Fibroblast of lung (primary cell): Measurements from ENCODE around the gene MEX3A. TPM values are rescaled to one million over a fixed set of nuclear protein-coding genes. Genes with fewer than 3 reads are reported as not detected.

ENCODE experiments used
- DNase-seq, 2 donors: peaks; one replicate each; pipeline versions ENCODE4 v3.0.0 to v3.0.0-alpha.2; 2010; ENCODE audit warnings: low read depth in 2 of 2
- H2AFZ ChIP-seq: 2 replicates; pipeline ENCODE4 v1.5.1; 2012; ENCODE audit warnings: low read length, control low read depth, inconsistent platforms
- H3K27ac ChIP-seq: 2 replicates; pipeline ENCODE4 v1.5.1; 2011; ENCODE audit warnings: low read length, control low read depth; ENCODE audit not compliant: insufficient read depth
- H3K27me3 ChIP-seq: 2 replicates; pipeline ENCODE4 v1.5.1; 2011; ENCODE audit warnings: mild to moderate bottlenecking, low read length; ENCODE audit not compliant: control insufficient read depth, insufficient read depth
- H3K36me3 ChIP-seq: 2 replicates; pipeline ENCODE4 v1.5.1; 2011; ENCODE audit warnings: low read length; ENCODE audit not compliant: control insufficient read depth, insufficient read depth
- H3K4me1 ChIP-seq: 2 replicates; pipeline ENCODE4 v1.5.1; 2011; ENCODE audit warnings: low read length; ENCODE audit not compliant: control insufficient read depth, insufficient read depth; ENCODE audit errors: extremely low read depth
- H3K4me2 ChIP-seq: 2 replicates; pipeline ENCODE4 v1.5.1; 2011; ENCODE audit warnings: low read length, control low read depth; ENCODE audit not compliant: insufficient read depth; ENCODE audit errors: extremely low read depth
- H3K4me3 ChIP-seq, 4 experiments: fragments of 200-600 bp in 1 of 4; sonication (generic) in 1 of 4; replicated peaks in 1 of 4; 2 replicates each; pipeline ENCODE4 v1.5.1; 2011 to 2016; ENCODE audit warnings: low read length in 4 of 4, low read depth in 3 of 4, mild to moderate bottlenecking in 3 of 4, control low read depth in 2 of 4, inconsistent platforms in 1 of 4, mixed read lengths in 1 of 4; ENCODE audit not compliant: insufficient read depth in 1 of 4; ENCODE audit errors: control extremely low read depth in 1 of 4
- H3K79me2 ChIP-seq: 2 replicates; pipeline ENCODE4 v1.5.1; 2012; ENCODE audit warnings: mild to moderate bottlenecking, low read length, inconsistent platforms; ENCODE audit not compliant: control insufficient read depth, insufficient read depth
- H3K9ac ChIP-seq: 2 replicates; pipeline ENCODE4 v1.5.1; 2011; ENCODE audit warnings: mild to moderate bottlenecking, low read length, control low read depth; ENCODE audit not compliant: insufficient read depth
- H3K9me3 ChIP-seq: 2 replicates; pipeline ENCODE4 v1.5.1; 2012; ENCODE audit warnings: low read depth, low read length; ENCODE audit not compliant: control insufficient read depth, insufficient read depth
- H4K20me1 ChIP-seq: 2 replicates; pipeline ENCODE4 v1.5.1; 2011; ENCODE audit warnings: low read length; ENCODE audit not compliant: control insufficient read depth, insufficient read depth; ENCODE audit errors: extremely low read depth
- CTCF ChIP-seq, 2 donors: IDR thresholded peaks in 1 of 2; conservative IDR thresholded peaks in 1 of 2; 1 replicate in 1 of 2; 2 replicates in 1 of 2; pipeline ENCODE4 v1.5.1; 2011 to 2012; ENCODE audit warnings: low read length in 2 of 2, control low read depth in 1 of 2, inconsistent platforms in 1 of 2, low read depth in 1 of 2, mild to moderate bottlenecking in 1 of 2
- EZH2 ChIP-seq: IDR thresholded peaks from 2 replicates; pipeline ENCODE4 v1.5.1; 2012; ENCODE audit warnings: low read length, control low read depth, mild to moderate bottlenecking; ENCODE audit errors: missing control alignments
- polyA plus RNA-seq, 2 donors: library from polyadenylated mRNA; depleted of rRNA in 1 of 2; stranded (reverse) in 1 of 2; unstranded in 1 of 2; fragments of >200 nt; gene quantifications; 2 replicates each; pipeline ENCODE4 v1.2.1, GENCODE V29; 2011 to 2012; ENCODE audit warnings: missing spikeins in 1 of 2
- total RNA-seq: library from RNA; depleted of rRNA; stranded (reverse); fragments of >200 nt; gene quantifications from 2 replicates; pipeline ENCODE4 v1.2.1, GENCODE V29; 2014

Gene MEX3A
- total and polyA plus RNA-seq, 2 donors (not counting 1 experiment from before 2014, with no cell fraction given): 0.96 to 1.7 TPM

- no peak overlapping the region for H3K4me2 ChIP-seq
- peaks cover 14% of the 10 kb centered on the region for H3K79me2 ChIP-seq
- no peaks in the 10 kb centered on the region for H3K9me3 ChIP-seq
- H3K27ac ChIP-seq: no peak overlapping the region
- H4K20me1 ChIP-seq: no peaks in the 10 kb centered on the region
- peaks cover 7% of the 10 kb centered on the region for H3K36me3 ChIP-seq
- H3K9ac ChIP-seq: no peak overlapping the region
- no peak overlapping the region for H2AFZ ChIP-seq
- TF ChIP-seq EZH2 (no peak), CTCF (conservative IDR thresholded peaks at IDR 0.05 in 1 of 2, IDR thresholded peaks at IDR 0.05 in 1 of 2; ENCODE audit: low read depth in 1 of 2, low read length in 2 of 2) (no peak)
- H3K4me3 ChIP-seq: no peak overlapping the region
- no peaks in the 10 kb centered on the region for H3K27me3 ChIP-seq
- peaks cover 7% of the 10 kb centered on the region for H3K4me1 ChIP-seq
- DNase-seq: no peak
Measured at GRCh38 chr1:156051011-156051725, 31.1 kb downstream of the MEX3A start.

- H3K79me2 ChIP-seq: peaks cover 12% of the 10 kb centered on the region
- H3K4me1 ChIP-seq: peaks cover 3% of the 10 kb centered on the region
- TF ChIP-seq EZH2: no peak
- no peak for TF ChIP-seq CTCF (conservative IDR thresholded peaks at IDR 0.05 in 1 of 2, IDR thresholded peaks at IDR 0.05 in 1 of 2; ENCODE audit: low read depth in 1 of 2, low read length in 2 of 2)
- no peaks in the 10 kb centered on the region for H3K9me3 ChIP-seq
- H3K27ac ChIP-seq: no peak overlapping the region
- DNase-seq: no peak
- no peak overlapping the region for H2AFZ ChIP-seq
- no peak overlapping the region for H3K4me2 ChIP-seq
- H3K36me3 ChIP-seq: peaks cover 7% of the 10 kb centered on the region
- H4K20me1 ChIP-seq: no peaks in the 10 kb centered on the region
- H3K9ac ChIP-seq: no peak overlapping the region
- no peaks in the 10 kb centered on the region for H3K27me3 ChIP-seq
- H3K4me3 ChIP-seq: no peak overlapping the region
Measured at GRCh38 chr1:156050376-156050775, 31.9 kb downstream of the MEX3A start.

- no peak overlapping the region for H2AFZ ChIP-seq
- H3K79me2 ChIP-seq: peaks cover 7% of the 10 kb centered on the region
- no peaks in the 10 kb centered on the region for H3K9me3 ChIP-seq
- no peaks in the 10 kb centered on the region for H3K4me1 ChIP-seq
- H3K4me2 ChIP-seq: no peak overlapping the region
- peaks cover 7% of the 10 kb centered on the region for H3K36me3 ChIP-seq
- H3K4me3 ChIP-seq: no peak overlapping the region
- H4K20me1 ChIP-seq: no peaks in the 10 kb centered on the region
- TF ChIP-seq CTCF (conservative IDR thresholded peaks at IDR 0.05 in 1 of 2, IDR thresholded peaks at IDR 0.05 in 1 of 2; ENCODE audit: low read depth in 1 of 2, low read length in 2 of 2) (no peak), EZH2 (no peak)
- H3K9ac ChIP-seq: no peak overlapping the region
- H3K27me3 ChIP-seq: no peaks in the 10 kb centered on the region
- DNase-seq: no peak
- H3K27ac ChIP-seq: no peak overlapping the region
Measured at GRCh38 chr1:156048663-156049258, 33.5 kb downstream of the MEX3A start.
